Stomach (tissue), 9 donors: ENCODE measurements around the gene PEX10. TPM values are rescaled to one million over a fixed set of nuclear protein-coding genes. Genes with fewer than 3 reads are reported as not detected.

ENCODE experiments used
- DNase-seq, 2 donors: peaks; one replicate each; pipeline versions ENCODE4 v3.0.0 to v3.0.0-alpha.2; 2013 to 2019
- H3K27ac ChIP-seq, 5 donors: fragments of 200-600 bp in 4 of 5; sonication (generic) in 4 of 5; one replicate each; pipeline ENCODE4 v1.5.1; 2013 to 2019; ENCODE audit warnings: mild to moderate bottlenecking in 1 of 5, moderate library complexity in 1 of 5
- H3K27me3 ChIP-seq, 3 donors: fragments of 200-600 bp; sonication (generic); one replicate each; pipeline ENCODE4 v1.5.1; 2017 to 2019; ENCODE audit warnings: mixed run types in 1 of 3
- H3K36me3 ChIP-seq, 4 donors: fragments of 200-600 bp; sonication (generic); 1 replicate in 3 of 4; 2 replicates in 1 of 4; pipeline ENCODE4 v1.5.1; 2016 to 2019
- H3K4me1 ChIP-seq, 4 donors: fragments of 200-600 bp; sonication (generic); one replicate each; pipeline ENCODE4 v1.5.1; 2016 to 2019
- H3K4me3 ChIP-seq, 4 donors: fragments of 200-600 bp; sonication (generic) in 3 of 4; one replicate each; pipeline ENCODE4 v1.5.1; 2016 to 2019; ENCODE audit warnings: mild to moderate bottlenecking in 1 of 4
- H3K9me3 ChIP-seq, 4 donors: fragments of 200-600 bp; sonication (generic); one replicate each; pipeline ENCODE4 v1.5.1; 2016 to 2019
- CTCF ChIP-seq, 7 experiments: fragments of 450-650 bp in 4 of 7; fragments of 200-600 bp in 3 of 7; sonication (generic) in 3 of 7; IDR thresholded peaks; one replicate each; pipeline ENCODE4 v1.5.1; 2016 to 2019; ENCODE audit warnings: antibody characterized with exemption in 7 of 7, control low read depth in 2 of 7, mild to moderate bottlenecking in 1 of 7
- EP300 ChIP-seq: sonication (generic); formaldehyde crosslinking; IDR thresholded peaks from one replicate; pipeline ENCODE4 v1.6.1; 2017; ENCODE audit warnings: antibody characterized with exemption
- POLR2A ChIP-seq, 4 donors: fragments of 450-650 bp; IDR thresholded peaks; one replicate each; pipeline ENCODE4 v1.6.1; 2016; ENCODE audit warnings: antibody characterized with exemption in 4 of 4, control low read depth in 2 of 4, mild to moderate bottlenecking in 1 of 4, moderate library complexity in 1 of 4
- POLR2AphosphoS5 ChIP-seq, 3 donors: sonication (generic); formaldehyde crosslinking; IDR thresholded peaks; one replicate each; pipeline ENCODE4 v1.6.1; 2016; ENCODE audit warnings: antibody characterized with exemption in 3 of 3
- WGBS, 5 donors: extraction: QIAGEN DNeasy Blood & Tissue Kit in 3 of 5; methylation state at CpG; one replicate each; pipeline versions ENCODE4 v1.1.5 to v1.1.7; 2013 to 2018; 5-methylcytosine and 5-hydroxymethylcytosine counted together
- intact Hi-C: fragments of 100-400 bp; cut with DNase I; formaldehyde crosslinking; loops from one replicate; pipeline ENCODE4 v1.15.1; 2023; ENCODE audit warnings: low total_unique reads
- polyA plus RNA-seq, 3 donors: library from polyadenylated mRNA; stranded (reverse); fragments of 200-250 nt; gene quantifications; one replicate each; pipeline ENCODE4 v1.2.3, GENCODE V29; 2013
- total RNA-seq, 5 donors: library from RNA; depleted of rRNA; stranded (reverse); fragments of >200 nt; gene quantifications; one replicate each; pipeline versions ENCODE4 v1.1.0 to v1.2.3, GENCODE V29; 2014 to 2016
- donor health status: healthy with polysubstance abuse.
- donor health status: Bipolar disorder and iron deficiency.
- donor health status: healthy.

The PEX10 gene
- total and polyA plus RNA-seq, 8 donors: 0.87 to 27.2 (median 15.7) TPM

DNA sequence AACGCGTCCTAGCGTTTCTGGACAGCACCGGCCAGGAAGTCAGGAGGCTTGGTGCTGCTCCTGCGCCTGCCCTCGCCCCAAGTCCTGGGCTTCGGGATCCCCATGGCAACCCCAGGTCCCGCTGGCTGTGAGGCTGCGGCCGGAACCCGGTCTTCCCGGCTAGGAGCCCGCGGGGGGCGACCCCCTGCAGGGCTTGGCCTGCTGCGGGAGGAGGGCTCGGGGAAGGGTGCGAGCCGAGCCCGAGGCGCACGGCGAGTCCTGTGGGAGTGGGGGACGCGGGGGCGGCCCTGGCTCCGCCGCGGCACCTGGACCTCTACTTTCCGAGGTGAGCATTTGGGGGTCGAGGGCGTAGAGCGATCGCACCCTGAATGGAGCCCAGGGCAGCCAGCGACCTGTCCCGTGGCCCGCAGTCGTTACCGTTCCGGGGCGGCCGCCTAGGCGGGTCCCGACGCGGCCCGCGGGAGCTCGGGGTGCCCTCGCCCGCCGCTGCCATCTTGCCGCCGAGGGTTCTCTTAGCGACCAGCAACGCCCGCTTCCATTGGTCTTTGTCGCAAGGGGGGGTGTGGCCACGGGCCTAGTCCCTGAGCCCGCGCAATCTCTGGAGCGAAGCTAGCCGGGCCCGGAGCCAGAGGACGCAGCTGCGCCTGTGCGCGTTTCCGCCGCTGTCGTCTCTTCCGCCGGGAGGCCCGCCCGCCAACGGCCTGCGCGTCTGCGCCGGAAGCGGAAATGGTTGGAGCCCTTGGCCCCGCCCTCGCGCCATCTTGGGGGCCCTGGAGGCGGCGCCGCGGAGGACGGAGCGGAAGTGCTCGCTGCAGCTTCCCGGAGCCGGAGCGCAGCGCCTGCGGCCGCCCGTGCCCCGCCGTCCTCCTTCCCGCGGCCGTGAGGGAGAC is 21.1 kb downstream of the PEX10 start, which contains the start of the genes MORN1 and RER1:
TSS of gene MORN1 (minus strand) at position 514 of the 890 bp plus-strand sequence. CDS start at position 493, 21 bp downstream.
TSS of gene RER1 (plus strand) at position 801 of the 890 bp plus-strand sequence. CDS start 3,950 bp downstream, outside the sequence.
- Histone ChIP-seq H3K4me3 (peak within 1 kb of the TSS; percentile 82 to 100 (median 94)), H3K9me3 (no peaks in the 10 kb centered on the region), H3K4me1 (peaks cover 38 to 51% (median 49%) of the 10 kb centered on the region in 4 donors), H3K27ac (peak within 1 kb of the TSS; percentile 88 to 99 (median 92)), H3K36me3 (peaks cover 5 to 51% (median 37%) of the 10 kb centered on the region in 4 donors), H3K27me3 (no peaks in the 10 kb centered on the region)
- DNase-seq: peak; percentile 100
- intact Hi-C loops: no loop called here
- WGBS, 5 donors: 0 to 1% (median 0%) methylated on average over 22 to 103 of the region's 103 CpGs
- TF ChIP-seq POLR2AphosphoS5 (IDR thresholded peaks at IDR 0.05) (peak; percentile 92 to 97 (median 95)), CTCF (IDR thresholded peaks at IDR 0.05) (no peak), POLR2A (IDR thresholded peaks at IDR 0.05) (peak in 1 of 4 donors; percentile 24), EP300 (no peak)

DNA sequence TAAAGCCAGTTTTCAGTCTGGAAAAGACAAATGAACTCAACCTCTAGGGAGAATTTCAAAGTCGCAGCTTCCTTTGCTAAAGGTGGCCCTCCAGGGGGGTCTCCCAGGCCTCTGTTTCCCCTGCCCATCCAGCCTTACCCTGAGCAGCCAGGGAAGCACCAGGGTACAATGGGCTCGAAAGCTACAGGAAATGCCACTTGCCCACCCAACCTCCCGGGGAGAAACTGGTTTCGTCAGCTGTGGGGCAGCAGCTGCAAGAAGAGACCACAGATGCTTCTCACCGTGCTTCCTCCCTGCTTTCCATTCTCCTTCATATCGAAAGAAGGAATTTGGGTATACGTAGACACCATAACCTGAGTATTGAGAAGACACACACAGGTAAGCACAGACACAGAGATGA is 22.7 kb downstream of the PEX10 start:
- Histone ChIP-seq H3K27ac (no peak overlapping the region), H3K4me3 (no peak overlapping the region), H3K27me3 (no peaks in the 10 kb centered on the region), H3K4me1 (peaks cover 32 to 41% (median 40%) of the 10 kb centered on the region in 4 donors), H3K36me3 (peaks cover 0 to 34% (median 23%) of the 10 kb centered on the region in 4 donors), H3K9me3 (no peaks in the 10 kb centered on the region)
- no peak for TF ChIP-seq POLR2AphosphoS5 (IDR thresholded peaks at IDR 0.05)
- TF ChIP-seq EP300: no peak
- no peak for DNase-seq
- intact Hi-C loops: no loop called here
- 87 to 95% (median 89%) methylated on average over 7 of the region's 7 CpGs for WGBS, 5 donors

GRCh38 chr1:2388004-2388913 is 24.1 kb downstream of the PEX10 start:
- Histone ChIP-seq H3K27ac (no peak overlapping the region), H3K4me3 (no peak overlapping the region), H3K27me3 (no peaks in the 10 kb centered on the region), H3K36me3 (peaks cover 0 to 20% (median 13%) of the 10 kb centered on the region in 4 donors), H3K9me3 (no peaks in the 10 kb centered on the region), H3K4me1 (peaks cover 19 to 27% (median 26%) of the 10 kb centered on the region in 4 donors)
- 93 to 95% (median 94%) methylated on average over 32 of the region's 32 CpGs for WGBS, 5 donors
- intact Hi-C loops: no loop called here
- no peak for DNase-seq
- TF ChIP-seq POLR2AphosphoS5 (IDR thresholded peaks at IDR 0.05): no peak
- TF ChIP-seq CTCF (IDR thresholded peaks at IDR 0.05): no peak
- TF ChIP-seq POLR2A (IDR thresholded peaks at IDR 0.05): no peak
- no peak for TF ChIP-seq EP300

GRCh38 chr1:2386636-2387611 is 25.4 kb downstream of the PEX10 start:
- 94 to 97% (median 95%) methylated on average over 30 of the region's 30 CpGs for WGBS, 5 donors
- no peaks in the 10 kb centered on the region for H3K9me3 ChIP-seq
- TF ChIP-seq CTCF (IDR thresholded peaks at IDR 0.05): no peak
- TF ChIP-seq POLR2AphosphoS5 (IDR thresholded peaks at IDR 0.05): no peak
- no peak for TF ChIP-seq POLR2A (IDR thresholded peaks at IDR 0.05)
- no peak for TF ChIP-seq EP300
- DNase-seq: no peak
- H3K36me3 ChIP-seq: peaks cover 0 to 18% (median 11%) of the 10 kb centered on the region in 4 donors
- no peaks in the 10 kb centered on the region for H3K27me3 ChIP-seq
- intact Hi-C loops: no loop called here
- H3K4me1 ChIP-seq: peaks cover 10 to 19% (median 17%) of the 10 kb centered on the region in 4 donors
- H3K27ac ChIP-seq: no peak overlapping the region
- no peak overlapping the region for H3K4me3 ChIP-seq
